ENCODE measurements around the gene GSC2. TPM values are rescaled to one million over a fixed set of nuclear protein-coding genes. Genes with fewer than 3 reads are reported as not detected.

GSC2 gene
- total RNA-seq, 1 donor from 2014 or later = not detected

DNA sequence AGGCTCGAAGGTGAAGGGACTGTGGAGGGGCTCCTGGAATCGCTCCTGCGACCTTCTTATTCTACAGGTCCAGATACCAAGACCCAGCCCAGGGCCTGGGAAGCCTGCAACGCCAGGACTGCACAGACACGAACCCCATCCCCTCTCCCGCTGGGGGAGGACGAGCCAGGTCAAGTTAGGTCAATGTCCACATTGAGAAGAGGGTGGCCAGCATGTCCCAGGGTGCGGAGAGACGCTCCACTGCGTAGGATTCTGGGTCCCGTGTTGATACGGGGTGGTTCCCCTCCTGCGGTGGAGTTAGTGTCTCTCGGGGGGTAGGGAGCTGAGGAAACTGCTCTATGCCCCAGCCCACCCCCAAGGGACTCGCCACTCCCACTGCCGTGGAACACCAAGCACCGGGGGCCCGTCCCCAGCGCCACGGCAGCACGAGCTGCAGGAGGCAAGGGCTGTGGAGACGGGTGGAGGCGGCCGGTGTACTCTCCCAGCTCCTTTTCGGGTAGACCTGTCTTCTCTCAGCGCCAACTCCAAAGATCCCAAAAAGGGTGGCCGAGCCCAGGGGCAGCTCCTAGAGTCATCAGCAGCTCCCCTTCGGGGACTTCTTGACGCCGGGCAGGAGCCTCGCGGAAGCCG, 1.6 kb downstream of the GSC2 start:
- DNase-seq (ENCODE audit: low read depth) (no peak), FAIRE-seq (no peak)
- Histone ChIP-seq H3K79me2 (ENCODE audit: insufficient read depth, low read length) (peaks cover 9% of the 10 kb centered on the region), H3K4me2 (ENCODE audit: low read length) (no peak overlapping the region), H3K27ac (ENCODE audit: low read depth, low read length) (no peak overlapping the region), H4K20me1 (ENCODE audit: insufficient read depth, low read length) (peaks cover 3% of the 10 kb centered on the region), H2AFZ (ENCODE audit: low read depth, low read length) (no peak overlapping the region), H3K36me3 (ENCODE audit: insufficient read depth, low read length) (no peaks in the 10 kb centered on the region), H3K9ac (ENCODE audit: low read length) (no peak overlapping the region), H3K9me3 (ENCODE audit: insufficient read depth, low read depth, low read length) (no peaks in the 10 kb centered on the region), H3K4me1 (ENCODE audit: insufficient read depth, low read length) (no peaks in the 10 kb centered on the region), H3K27me3 (ENCODE audit: insufficient read depth, low read length) (peaks cover 41% of the 10 kb centered on the region), H3K4me3 (ENCODE audit: insufficient read depth, low read depth, low read length) (no peak overlapping the region)
- Mint-ChIP-seq H3K27me3 (ENCODE audit: low read depth, unreplicated experiment) (peaks cover 54% of the 10 kb centered on the region), H3K9me3 (ENCODE audit: unreplicated experiment) (peaks cover 22% of the 10 kb centered on the region), H3K36me3 (ENCODE audit: low read depth, unreplicated experiment) (peaks cover 10% of the 10 kb centered on the region), H3K4me1 (ENCODE audit: low read depth, unreplicated experiment) (peaks cover 4% of the 10 kb centered on the region), H3K4me3 (ENCODE audit: unreplicated experiment) (no peak overlapping the region), H3K27ac (ENCODE audit: unreplicated experiment) (no peak overlapping the region)
- TF ChIP-seq, protein P1, sequence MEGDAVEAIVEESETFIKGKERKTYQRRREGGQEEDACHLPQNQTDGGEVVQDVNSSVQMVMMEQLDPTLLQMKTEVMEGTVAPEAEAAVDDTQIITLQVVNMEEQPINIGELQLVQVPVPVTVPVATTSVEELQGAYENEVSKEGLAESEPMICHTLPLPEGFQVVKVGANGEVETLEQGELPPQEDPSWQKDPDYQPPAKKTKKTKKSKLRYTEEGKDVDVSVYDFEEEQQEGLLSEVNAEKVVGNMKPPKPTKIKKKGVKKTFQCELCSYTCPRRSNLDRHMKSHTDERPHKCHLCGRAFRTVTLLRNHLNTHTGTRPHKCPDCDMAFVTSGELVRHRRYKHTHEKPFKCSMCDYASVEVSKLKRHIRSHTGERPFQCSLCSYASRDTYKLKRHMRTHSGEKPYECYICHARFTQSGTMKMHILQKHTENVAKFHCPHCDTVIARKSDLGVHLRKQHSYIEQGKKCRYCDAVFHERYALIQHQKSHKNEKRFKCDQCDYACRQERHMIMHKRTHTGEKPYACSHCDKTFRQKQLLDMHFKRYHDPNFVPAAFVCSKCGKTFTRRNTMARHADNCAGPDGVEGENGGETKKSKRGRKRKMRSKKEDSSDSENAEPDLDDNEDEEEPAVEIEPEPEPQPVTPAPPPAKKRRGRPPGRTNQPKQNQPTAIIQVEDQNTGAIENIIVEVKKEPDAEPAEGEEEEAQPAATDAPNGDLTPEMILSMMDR (IDR thresholded peaks at IDR 0.05; ENCODE audit: insufficient read depth, low read depth, low read length) = no peak
- TF ChIP-seq EZH2 (IDR thresholded peaks at IDR 0.05; ENCODE audit: insufficient read depth, low read length) = no peak

DNA sequence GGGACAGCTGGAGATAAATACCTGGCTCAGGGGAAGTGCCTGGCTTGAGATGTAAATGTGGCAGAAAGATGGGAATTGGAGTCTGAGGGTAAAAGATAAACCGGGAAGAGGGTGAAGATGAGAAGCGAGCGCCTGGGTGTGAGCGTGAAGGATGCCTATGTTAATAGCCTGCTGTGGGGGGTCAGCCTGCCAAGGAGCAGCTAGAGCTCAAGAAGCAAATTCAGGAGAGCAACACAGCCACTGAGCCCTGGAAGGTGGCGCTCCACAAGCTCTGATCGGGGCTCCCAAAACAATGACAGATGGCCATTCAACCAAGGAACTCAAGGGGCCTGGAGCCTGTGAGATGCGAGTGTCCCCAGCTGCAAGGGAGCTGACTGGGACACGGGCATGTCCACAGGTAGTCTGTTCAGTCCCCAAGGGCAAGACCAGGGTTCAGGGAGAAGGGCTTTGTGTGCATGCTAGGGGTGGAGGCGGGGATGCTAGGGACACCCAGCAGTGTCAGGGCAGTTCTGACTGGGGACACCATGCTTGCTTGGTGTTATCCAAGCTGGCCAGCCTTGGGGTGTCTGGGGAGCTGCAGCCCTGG, 2.8 kb downstream of the GSC2 start:
- H3K9me3 ChIP-seq (ENCODE audit: insufficient read depth, low read depth, low read length) = no peaks in the 10 kb centered on the region
- peaks cover 21% of the 10 kb centered on the region for H3K79me2 ChIP-seq (ENCODE audit: insufficient read depth, low read length)
- DNase-seq (ENCODE audit: low read depth) = no peak
- no peak overlapping the region for H3K4me2 ChIP-seq (ENCODE audit: low read length)
- peaks cover 10% of the 10 kb centered on the region for H3K36me3 Mint-ChIP-seq (ENCODE audit: low read depth, unreplicated experiment)
- H3K9me3 Mint-ChIP-seq (ENCODE audit: unreplicated experiment) = peaks cover 17% of the 10 kb centered on the region
- H3K9ac ChIP-seq (ENCODE audit: low read length) = no peak overlapping the region
- TF ChIP-seq, protein P1 (IDR thresholded peaks at IDR 0.05; ENCODE audit: insufficient read depth, low read depth, low read length) = no peak
- H3K4me1 ChIP-seq (ENCODE audit: insufficient read depth, low read length) = no peaks in the 10 kb centered on the region
- no peaks in the 10 kb centered on the region for H3K36me3 ChIP-seq (ENCODE audit: insufficient read depth, low read length)
- peaks cover 45% of the 10 kb centered on the region for H3K27me3 Mint-ChIP-seq (ENCODE audit: low read depth, unreplicated experiment)
- H3K4me1 Mint-ChIP-seq (ENCODE audit: low read depth, unreplicated experiment) = peaks cover 4% of the 10 kb centered on the region
- no peak for FAIRE-seq
- peak overlapping the region; percentile 56 for H3K27ac Mint-ChIP-seq (ENCODE audit: unreplicated experiment)
- H3K27ac ChIP-seq (ENCODE audit: low read depth, low read length) = no peak overlapping the region
- peaks cover 35% of the 10 kb centered on the region for H3K27me3 ChIP-seq (ENCODE audit: insufficient read depth, low read length)
- no peak overlapping the region for H2AFZ ChIP-seq (ENCODE audit: low read depth, low read length)
- H4K20me1 ChIP-seq (ENCODE audit: insufficient read depth, low read length) = peaks cover 7% of the 10 kb centered on the region
- peak overlapping the region; percentile 17 for H3K4me3 Mint-ChIP-seq (ENCODE audit: unreplicated experiment)
- no peak overlapping the region for H3K4me3 ChIP-seq (ENCODE audit: insufficient read depth, low read depth, low read length)
